ES-I3 (cell line): Measurements from ENCODE around the gene COX19.

Experiments
- H3K36me3 ChIP-seq: 2 replicates; pipeline ENCODE4 v1.6.1; 2013; ENCODE audit warnings: mild to moderate bottlenecking, low read length, control low read depth, moderate library complexity; ENCODE audit not compliant: insufficient read depth
- H3K4me1 ChIP-seq: 2 replicates; pipeline ENCODE4 v1.6.1; 2013; ENCODE audit warnings: mild to moderate bottlenecking, control low read depth, low read length; ENCODE audit not compliant: insufficient read depth
- H3K9ac ChIP-seq: 2 replicates; pipeline ENCODE4 v1.6.1; 2013; ENCODE audit warnings: low read depth, mild to moderate bottlenecking, low read length, moderate library complexity
- H3K9me3 ChIP-seq: 2 replicates; pipeline ENCODE4 v1.6.1; 2013; ENCODE audit warnings: mild to moderate bottlenecking, low read length, moderate library complexity; ENCODE audit not compliant: control insufficient read depth, insufficient read depth

The COX19 gene

DNA sequence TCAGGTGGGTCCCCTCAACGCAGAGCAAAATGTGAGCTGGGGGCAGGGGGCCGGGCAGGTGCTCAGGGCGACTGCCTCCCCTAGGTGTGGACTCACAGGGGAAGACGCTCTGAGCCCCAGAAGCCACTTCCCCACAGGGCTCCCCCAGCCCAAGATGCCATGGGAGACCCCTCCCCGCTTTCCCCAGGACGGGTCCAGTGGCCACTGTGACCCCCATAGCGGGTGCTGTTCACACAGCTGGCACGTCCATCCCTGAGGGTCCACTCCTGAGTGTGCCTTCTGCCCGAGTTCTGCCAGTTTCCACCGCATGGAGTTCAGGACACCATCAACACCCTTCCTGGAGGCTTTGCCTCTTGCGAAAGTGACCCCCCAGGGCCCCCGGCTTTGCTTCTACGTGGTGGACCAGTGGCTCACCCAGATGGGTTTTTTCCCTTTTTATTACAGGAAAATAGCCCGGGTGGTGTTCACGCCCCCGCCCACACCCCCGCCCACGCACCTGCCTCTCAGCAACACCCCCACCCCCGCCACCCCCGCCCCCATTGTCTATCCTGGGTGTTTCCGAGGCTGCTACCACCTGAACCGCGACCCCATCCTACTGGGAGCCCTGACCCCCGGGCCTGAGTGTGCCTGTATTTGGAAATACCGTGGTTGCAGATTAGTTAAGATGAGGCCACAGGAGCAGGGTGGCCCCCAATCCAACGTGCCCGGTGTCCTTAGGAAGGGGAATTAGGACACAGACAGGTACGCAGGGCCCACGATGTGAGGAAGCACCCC lies 52.8 kb downstream of the COX19 start:
- no peak overlapping the region for H3K9ac ChIP-seq
- peaks cover 3% of the 10 kb centered on the region; the same call in 1 of the 2 replicates for H3K4me1 ChIP-seq
- no peaks in the 10 kb centered on the region for H3K36me3 ChIP-seq
- H3K9me3 ChIP-seq = no peaks in the 10 kb centered on the region

DNA sequence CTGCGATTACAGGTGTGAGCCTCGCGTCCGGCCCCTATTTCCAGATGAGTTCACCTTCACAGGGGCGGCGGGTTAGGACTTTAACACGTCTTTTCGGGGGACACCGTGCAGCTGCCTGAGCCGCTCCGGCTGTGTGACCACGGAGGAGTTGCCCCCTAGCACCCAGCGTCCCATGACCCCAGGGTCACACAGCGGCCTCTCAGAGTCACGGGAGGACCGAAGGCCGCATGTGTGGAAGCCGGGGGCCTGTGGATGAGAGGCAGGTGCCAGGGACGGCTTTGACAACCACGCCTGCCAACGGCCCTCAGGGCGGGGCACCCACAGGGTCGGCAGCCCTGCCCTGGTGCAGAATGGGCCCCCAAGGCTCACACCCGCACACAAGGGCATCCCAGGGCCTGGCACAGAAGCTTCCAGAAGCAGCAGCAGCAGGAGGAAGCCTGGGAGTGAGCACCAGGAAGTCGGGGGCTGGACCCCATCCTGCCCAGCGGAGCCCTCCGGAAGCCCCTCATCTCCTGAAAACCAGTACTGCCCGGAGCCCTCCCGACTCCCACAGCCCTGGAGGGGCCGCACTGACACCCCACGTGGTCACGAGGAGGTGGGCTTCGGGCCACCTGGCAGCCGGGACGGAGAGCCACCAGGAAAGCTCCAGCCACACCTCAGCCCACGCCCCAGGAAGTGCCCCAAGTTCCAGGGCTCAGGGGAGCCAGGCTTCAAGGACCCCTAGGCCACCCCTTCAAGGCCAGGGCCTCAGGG lies 53.6 kb downstream of the COX19 start:
- Histone ChIP-seq H3K9ac (no peak overlapping the region), H3K4me1 (peaks cover 3% of the 10 kb centered on the region; the same call in 1 of the 2 replicates), H3K9me3 (no peaks in the 10 kb centered on the region), H3K36me3 (no peaks in the 10 kb centered on the region)

DNA sequence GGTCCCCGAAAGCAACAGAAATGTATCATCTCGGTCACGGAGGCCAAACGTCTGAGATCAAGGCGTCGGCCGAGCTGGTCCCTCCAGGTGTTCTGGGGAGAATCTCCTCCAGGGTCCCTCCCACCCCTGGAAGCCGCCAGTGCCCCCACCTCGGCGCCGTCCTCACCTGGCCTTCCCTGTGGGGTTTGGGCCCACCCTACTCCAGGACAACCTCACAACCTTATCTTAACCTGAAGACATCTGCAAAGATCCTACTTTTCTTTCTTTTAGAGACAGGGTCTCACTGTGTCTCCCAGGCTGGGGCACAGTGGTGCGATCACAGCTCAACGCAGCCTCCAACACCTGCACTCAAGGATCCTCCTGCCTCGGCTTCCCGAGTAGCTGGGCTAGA lies 54.3 kb downstream of the COX19 start:
- Histone ChIP-seq H3K36me3 (no peaks in the 10 kb centered on the region), H3K4me1 (peaks cover 3% of the 10 kb centered on the region; the same call in 1 of the 2 replicates)

DNA sequence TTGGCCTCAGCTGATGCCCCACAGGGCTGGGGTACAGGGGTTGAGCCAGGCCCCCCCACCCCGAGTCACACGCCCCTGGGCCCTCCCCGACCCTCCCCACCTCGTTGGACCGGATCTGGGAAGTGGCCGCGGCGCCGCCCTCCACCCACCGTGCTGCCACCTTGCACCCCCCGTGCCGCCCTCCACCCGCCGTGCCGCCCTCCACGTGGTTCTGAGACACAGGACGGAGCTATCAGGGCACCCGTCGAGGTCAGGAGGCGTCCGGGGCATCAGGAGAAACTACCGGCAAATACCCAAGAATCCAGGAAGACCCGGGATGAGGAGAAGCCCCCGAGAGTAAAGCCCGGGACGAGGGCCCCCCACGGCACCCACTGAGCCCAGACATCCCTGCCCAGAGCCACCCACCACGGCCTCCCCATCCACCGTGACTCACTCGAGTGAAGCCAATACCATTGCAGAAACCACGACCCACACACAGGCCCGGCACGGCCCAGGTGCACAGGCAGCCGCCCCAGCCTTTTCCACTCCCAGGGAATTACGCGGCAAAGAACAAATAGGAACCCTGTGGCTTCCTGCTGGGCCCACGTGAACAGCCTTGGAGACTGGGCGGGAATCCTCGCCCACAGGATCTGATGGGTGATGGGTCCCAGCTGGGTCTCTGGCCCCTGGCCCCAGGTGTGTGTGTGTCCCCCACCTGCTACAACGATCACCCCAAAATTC lies 54.8 kb downstream of the COX19 start:
- Histone ChIP-seq H3K4me1 (peaks cover 3% of the 10 kb centered on the region; the same call in 1 of the 2 replicates), H3K9ac (no peak overlapping the region), H3K9me3 (no peaks in the 10 kb centered on the region), H3K36me3 (no peaks in the 10 kb centered on the region)

More for the DNA sequence above, 54.3 kb downstream of the COX19 start:
- Histone ChIP-seq H3K9me3 (no peaks in the 10 kb centered on the region), H3K9ac (no peak overlapping the region)

DNA sequence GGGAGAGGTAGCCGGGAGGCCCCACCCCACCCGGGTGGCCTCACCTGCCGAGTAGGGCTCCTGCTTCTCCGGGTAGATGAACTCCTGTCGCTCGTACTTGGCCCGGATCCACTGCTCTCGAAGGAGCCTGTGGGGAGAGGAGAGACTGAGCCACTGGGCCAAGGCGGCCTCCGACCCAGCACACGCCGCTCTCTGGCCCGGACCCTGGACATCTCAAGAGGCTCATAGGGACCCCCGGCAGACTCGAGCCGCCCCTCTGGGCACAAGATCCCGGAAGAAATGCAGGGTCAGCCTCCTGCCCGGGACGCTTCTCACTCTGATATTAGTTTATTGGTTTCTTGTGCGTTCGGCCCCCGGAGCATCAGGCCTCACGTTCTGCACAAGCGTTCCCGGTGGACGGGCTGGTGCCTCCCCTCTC lies 55.4 kb downstream of the COX19 start:
- Histone ChIP-seq H3K36me3 (no peaks in the 10 kb centered on the region), H3K9ac (no peak overlapping the region), H3K4me1 (peaks cover 3% of the 10 kb centered on the region; the same call in 1 of the 2 replicates), H3K9me3 (no peaks in the 10 kb centered on the region)

DNA sequence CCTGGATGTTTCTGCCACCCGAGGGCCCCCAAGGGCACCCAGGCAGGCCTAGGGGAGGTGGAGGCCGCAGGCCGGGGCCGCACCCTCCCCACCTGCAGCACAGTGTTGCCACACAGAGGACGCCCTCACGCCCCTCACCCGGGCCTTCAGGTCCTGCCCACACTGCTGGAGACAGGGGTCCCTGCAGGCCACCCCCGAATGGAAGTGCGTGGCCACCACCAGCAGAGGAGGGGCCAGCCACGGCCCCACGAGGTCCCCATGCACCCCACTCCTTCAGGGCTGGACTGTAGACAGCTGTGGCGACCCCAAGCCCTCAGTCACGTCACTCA lies 56.3 kb downstream of the COX19 start:
- no peaks in the 10 kb centered on the region for H3K36me3 ChIP-seq
- H3K9me3 ChIP-seq = no peaks in the 10 kb centered on the region
- no peak overlapping the region for H3K9ac ChIP-seq
- H3K4me1 ChIP-seq = peaks cover 3% of the 10 kb centered on the region; the same call in 1 of the 2 replicates

DNA sequence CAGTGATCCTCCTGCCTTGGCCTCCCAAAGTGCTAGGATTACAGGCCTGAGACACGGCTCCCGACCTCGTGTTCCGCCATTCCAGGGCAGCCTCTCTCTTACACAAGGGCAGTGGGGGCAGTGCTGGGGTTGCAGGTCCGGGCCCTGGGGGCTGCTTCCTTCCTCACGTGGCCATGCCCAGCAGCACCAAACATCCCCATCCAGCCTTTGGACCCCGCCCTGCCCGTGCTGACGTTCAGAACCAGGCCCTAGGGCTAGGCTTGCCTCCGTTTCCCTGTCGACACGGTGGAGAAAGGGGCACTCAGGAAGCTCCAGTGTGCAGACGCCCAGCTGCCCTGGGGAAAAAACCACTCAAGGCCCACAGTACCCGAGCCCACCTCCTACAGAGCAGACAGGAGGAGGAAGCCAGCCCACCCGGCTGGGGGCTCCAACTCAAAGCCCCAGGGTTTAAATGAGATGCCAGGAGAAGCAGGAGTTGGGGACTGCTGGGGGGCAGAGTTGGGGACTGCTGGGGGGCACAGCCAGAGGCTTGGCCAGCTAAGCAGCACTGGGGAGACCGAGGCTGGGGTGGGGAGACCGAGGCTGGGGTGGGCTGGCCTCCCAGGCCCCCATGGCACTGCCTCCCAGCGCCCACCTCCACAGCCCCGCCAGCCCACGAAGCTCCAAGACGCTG lies 56.8 kb downstream of the COX19 start:
- Histone ChIP-seq H3K4me1 (peaks cover 3% of the 10 kb centered on the region; the same call in 1 of the 2 replicates), H3K9me3 (no peaks in the 10 kb centered on the region), H3K36me3 (no peaks in the 10 kb centered on the region), H3K9ac (no peak overlapping the region)

DNA sequence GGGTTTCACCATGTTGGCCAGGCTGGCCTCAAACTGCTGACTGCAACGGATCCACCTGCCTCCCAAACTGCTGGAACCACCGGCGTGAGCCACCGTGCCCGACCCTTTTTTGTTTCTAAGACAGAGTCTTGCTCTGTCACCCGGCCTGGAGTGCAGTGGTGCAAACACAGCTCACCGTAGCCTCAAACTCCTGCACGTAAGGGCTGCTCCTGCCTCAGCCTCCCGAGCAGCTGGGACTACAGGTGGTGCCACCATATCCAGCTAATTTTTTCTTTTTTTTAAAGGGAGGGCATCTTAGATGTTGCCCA lies 57.3 kb downstream of the COX19 start:
- H3K9ac ChIP-seq = no peak overlapping the region
- H3K4me1 ChIP-seq = no peaks in the 10 kb centered on the region
- H3K36me3 ChIP-seq = no peaks in the 10 kb centered on the region
- H3K9me3 ChIP-seq = no peaks in the 10 kb centered on the region

DNA sequence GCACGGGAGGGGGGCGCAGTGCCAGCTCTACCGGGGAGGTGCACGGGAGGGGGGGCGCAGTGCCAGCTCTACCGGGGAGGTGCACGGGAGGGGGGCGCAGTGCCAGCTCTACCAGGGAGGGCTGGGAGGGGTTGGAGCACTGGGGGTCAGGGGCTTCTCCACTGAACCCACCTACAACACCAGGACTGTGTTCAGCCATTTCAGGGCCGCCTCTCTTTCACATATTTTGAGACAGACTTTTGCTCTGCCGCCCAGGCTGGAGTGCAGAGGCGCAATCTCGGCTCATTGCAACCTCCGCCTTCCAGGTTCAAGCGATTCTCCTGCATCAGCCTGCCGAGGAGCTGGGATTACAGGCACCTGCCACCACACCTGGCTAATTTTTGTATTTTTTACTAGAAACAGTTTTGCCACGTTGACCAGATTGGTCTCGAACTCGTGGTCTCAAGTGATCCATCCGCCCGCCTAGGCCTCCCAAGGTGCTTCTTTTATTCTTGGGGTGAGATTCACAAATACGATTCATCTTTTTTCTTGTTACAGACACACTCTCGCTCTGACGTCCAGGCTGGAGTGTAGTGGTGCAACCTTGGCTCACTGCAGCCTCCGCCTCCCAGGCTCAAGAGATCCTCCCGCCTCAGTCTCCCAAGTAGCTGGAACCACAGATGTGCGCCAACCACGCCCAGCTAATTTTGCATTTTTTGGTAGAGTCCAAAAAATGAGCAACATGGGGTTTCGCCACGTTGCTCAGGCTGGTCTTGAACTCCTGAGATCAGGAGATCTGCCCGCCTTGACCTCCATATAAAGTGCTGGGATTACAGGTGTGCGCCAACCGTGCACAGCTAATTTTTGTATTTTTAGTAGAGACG lies 57.9 kb downstream of the COX19 start:
- Histone ChIP-seq H3K9ac (no peak overlapping the region), H3K9me3 (no peaks in the 10 kb centered on the region), H3K36me3 (no peaks in the 10 kb centered on the region), H3K4me1 (no peaks in the 10 kb centered on the region)

DNA sequence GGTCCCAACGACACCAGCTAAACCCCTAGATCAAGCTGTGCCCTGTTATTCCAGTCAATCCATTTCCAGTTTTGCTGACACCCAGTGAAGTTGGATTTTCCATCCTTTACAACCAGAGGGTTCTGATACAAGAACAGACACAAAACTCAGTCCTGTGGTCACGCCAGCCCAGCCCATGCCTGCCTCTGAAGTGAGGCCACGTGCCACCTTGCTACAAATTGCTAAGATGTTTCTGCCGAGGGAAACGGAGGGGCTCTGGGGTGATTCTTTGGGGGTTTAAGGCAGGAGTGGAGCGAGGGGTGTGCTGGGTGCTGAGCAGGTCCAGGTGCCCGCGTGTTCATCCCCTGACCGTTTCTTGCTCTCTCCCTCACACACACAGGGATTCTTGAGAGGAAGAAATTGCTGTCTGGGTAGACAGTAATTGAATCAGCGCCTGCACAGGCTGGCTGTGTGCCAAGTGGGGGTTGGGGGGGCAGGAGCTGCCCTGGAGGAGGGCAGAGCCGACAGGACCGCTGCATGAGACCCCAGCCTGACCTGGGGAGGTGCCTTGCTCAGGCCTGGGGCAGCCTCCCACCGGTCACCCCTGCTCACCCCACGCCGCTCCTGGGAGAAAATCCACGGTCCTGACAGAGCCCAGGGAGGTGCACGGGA lies 58.9 kb downstream of the COX19 start:
- no peaks in the 10 kb centered on the region for H3K36me3 ChIP-seq
- no peak overlapping the region for H3K9ac ChIP-seq
- H3K4me1 ChIP-seq = no peaks in the 10 kb centered on the region
- H3K9me3 ChIP-seq = no peaks in the 10 kb centered on the region
